Parathyroid adenoma (tissue), 2 donors: Measurements from ENCODE around the gene PLAC9.
"Not testable (repeated sequence)": the region's sequence is repeated elsewhere in the genome, so short reads cannot be mapped to it uniquely, and the experiment has no call there.

ENCODE experiments used
- H2AFZ ChIP-seq: fragments of 300-600 bp; sonication (generic); one replicate; pipeline ENCODE4 v1.7.0; 2017; ENCODE audit warnings: antibody characterized with exemption, mild to moderate bottlenecking
- H3K27ac ChIP-seq: fragments of 300-600 bp; sonication (generic); one replicate; pipeline ENCODE4 v1.7.0; 2017
- H3K27me3 ChIP-seq: fragments of 300-600 bp; sonication (generic); one replicate; pipeline ENCODE4 v1.7.0; 2017; ENCODE audit warnings: low read length; ENCODE audit not compliant: control insufficient read depth, insufficient read depth
- H3K36me3 ChIP-seq: fragments of 300-600 bp; sonication (generic); one replicate; pipeline ENCODE4 v1.7.0; 2017; ENCODE audit warnings: low read length; ENCODE audit not compliant: control insufficient read depth, insufficient read depth
- H3K4me1 ChIP-seq: fragments of 300-600 bp; sonication (generic); one replicate; pipeline ENCODE4 v1.7.0; 2017; ENCODE audit warnings: control low read depth
- H3K4me2 ChIP-seq: fragments of 300-600 bp; sonication (generic); one replicate; pipeline ENCODE4 v1.7.0; 2017; ENCODE audit warnings: low read length
- H3K4me3 ChIP-seq: fragments of 300-600 bp; sonication (generic); one replicate; pipeline ENCODE4 v1.7.0; 2017; ENCODE audit warnings: low read depth, low read length
- H3K79me2 ChIP-seq: fragments of 300-600 bp; sonication (generic); one replicate; pipeline ENCODE4 v1.7.0; 2017; ENCODE audit warnings: control low read depth
- H3K9ac ChIP-seq: fragments of 300-600 bp; sonication (generic); one replicate; pipeline ENCODE4 v1.7.0; 2017; ENCODE audit warnings: mild to moderate bottlenecking
- H3K9me3 ChIP-seq: fragments of 300-600 bp; sonication (generic); one replicate; pipeline ENCODE4 v1.7.0; 2017; ENCODE audit warnings: low read length; ENCODE audit not compliant: control insufficient read depth
- CTCF ChIP-seq: fragments of 300-600 bp; sonication (generic); IDR thresholded peaks from one replicate; pipeline ENCODE4 v1.7.0; 2017; ENCODE audit warnings: antibody characterized with exemption, mild to moderate bottlenecking
- donor health status: primary hyperparathyroidism.

PLAC9 gene

GRCh38 chr10:80141696-80142460 is 9.3 kb downstream of the PLAC9 start:
- H3K9me3 ChIP-seq: no peaks in the 10 kb centered on the region
- no peaks in the 10 kb centered on the region for H3K79me2 ChIP-seq
- H3K4me3 ChIP-seq: no peak overlapping the region
- H3K4me1 ChIP-seq: peaks cover 11% of the 10 kb centered on the region
- no peak for TF ChIP-seq CTCF
- no peak overlapping the region for H3K9ac ChIP-seq
- no peaks in the 10 kb centered on the region for H3K36me3 ChIP-seq
- H3K4me2 ChIP-seq: no peak overlapping the region
- H3K27ac ChIP-seq: no peak overlapping the region
- H3K27me3 ChIP-seq: no peaks in the 10 kb centered on the region
- H2AFZ ChIP-seq: no peak overlapping the region

GRCh38 chr10:80144067-80144695 is 11.7 kb downstream of the PLAC9 start:
- H3K4me3 ChIP-seq: no peak overlapping the region
- no peaks in the 10 kb centered on the region for H3K36me3 ChIP-seq
- peaks cover 7% of the 10 kb centered on the region for H3K4me1 ChIP-seq
- no peaks in the 10 kb centered on the region for H3K79me2 ChIP-seq
- no peak overlapping the region for H3K9ac ChIP-seq
- no peak for TF ChIP-seq CTCF
- no peak overlapping the region for H3K27ac ChIP-seq
- no peaks in the 10 kb centered on the region for H3K27me3 ChIP-seq
- no peaks in the 10 kb centered on the region for H3K9me3 ChIP-seq
- peak overlapping the region; percentile 2 for H3K4me2 ChIP-seq
- peak overlapping the region; percentile 18 for H2AFZ ChIP-seq

- H3K4me1 ChIP-seq: peaks cover 7% of the 10 kb centered on the region
- H2AFZ ChIP-seq: peak overlapping the region; percentile 3
- no peaks in the 10 kb centered on the region for H3K27me3 ChIP-seq
- no peaks in the 10 kb centered on the region for H3K79me2 ChIP-seq
- no peaks in the 10 kb centered on the region for H3K9me3 ChIP-seq
- no peaks in the 10 kb centered on the region for H3K36me3 ChIP-seq
- no peak for TF ChIP-seq CTCF
- H3K27ac ChIP-seq: no peak overlapping the region
- no peak overlapping the region for H3K4me2 ChIP-seq
- no peak overlapping the region for H3K9ac ChIP-seq
- H3K4me3 ChIP-seq: no peak overlapping the region
Measured at GRCh38 chr10:80144696-80145131, 12.2 kb downstream of the PLAC9 start.

GRCh38 chr10:80145406-80146308 is 13.1 kb downstream of the PLAC9 start:
- H3K9me3 ChIP-seq, H3K27ac ChIP-seq: not testable (repeated sequence)

GRCh38 chr10:80146918-80147317 is 14.4 kb downstream of the PLAC9 start:
- no peaks in the 10 kb centered on the region for H3K79me2 ChIP-seq
- H3K27me3 ChIP-seq: no peaks in the 10 kb centered on the region
- no peak overlapping the region for H3K9ac ChIP-seq
- no peak overlapping the region for H3K4me2 ChIP-seq
- no peaks in the 10 kb centered on the region for H3K9me3 ChIP-seq
- H3K4me1 ChIP-seq: peaks cover 7% of the 10 kb centered on the region
- no peak overlapping the region for H3K4me3 ChIP-seq
- no peaks in the 10 kb centered on the region for H3K36me3 ChIP-seq
- TF ChIP-seq CTCF: no peak
- H3K27ac ChIP-seq: no peak overlapping the region
- no peak overlapping the region for H2AFZ ChIP-seq

More at GRCh38 chr10:80145406-80146308, 13.1 kb downstream of the PLAC9 start:
- not testable (repeated sequence) for H3K27me3 ChIP-seq, H3K79me2 ChIP-seq, H3K9ac ChIP-seq, H2AFZ ChIP-seq, H3K4me1 ChIP-seq, H3K4me2 ChIP-seq, H3K4me3 ChIP-seq, H3K36me3 ChIP-seq
